ENCODE results near the gene TMEM273.

DNA sequence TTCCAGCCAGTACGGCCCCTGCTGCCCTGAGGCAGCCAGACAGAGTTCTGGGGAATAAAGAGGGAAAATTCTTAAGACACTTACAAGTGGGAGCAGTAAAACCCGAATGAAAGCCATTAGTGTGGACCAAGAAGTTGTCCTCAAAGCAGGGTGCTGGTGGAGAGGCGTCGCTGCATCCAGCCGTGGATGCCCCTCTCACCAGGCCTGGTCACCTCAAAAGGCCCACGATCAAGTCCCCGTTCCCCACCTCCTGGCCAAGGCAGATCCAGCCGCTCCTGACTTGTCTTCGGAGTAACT, 73.5 kb downstream of the TMEM273 start:
- TF ChIP-seq, protein P1, sequence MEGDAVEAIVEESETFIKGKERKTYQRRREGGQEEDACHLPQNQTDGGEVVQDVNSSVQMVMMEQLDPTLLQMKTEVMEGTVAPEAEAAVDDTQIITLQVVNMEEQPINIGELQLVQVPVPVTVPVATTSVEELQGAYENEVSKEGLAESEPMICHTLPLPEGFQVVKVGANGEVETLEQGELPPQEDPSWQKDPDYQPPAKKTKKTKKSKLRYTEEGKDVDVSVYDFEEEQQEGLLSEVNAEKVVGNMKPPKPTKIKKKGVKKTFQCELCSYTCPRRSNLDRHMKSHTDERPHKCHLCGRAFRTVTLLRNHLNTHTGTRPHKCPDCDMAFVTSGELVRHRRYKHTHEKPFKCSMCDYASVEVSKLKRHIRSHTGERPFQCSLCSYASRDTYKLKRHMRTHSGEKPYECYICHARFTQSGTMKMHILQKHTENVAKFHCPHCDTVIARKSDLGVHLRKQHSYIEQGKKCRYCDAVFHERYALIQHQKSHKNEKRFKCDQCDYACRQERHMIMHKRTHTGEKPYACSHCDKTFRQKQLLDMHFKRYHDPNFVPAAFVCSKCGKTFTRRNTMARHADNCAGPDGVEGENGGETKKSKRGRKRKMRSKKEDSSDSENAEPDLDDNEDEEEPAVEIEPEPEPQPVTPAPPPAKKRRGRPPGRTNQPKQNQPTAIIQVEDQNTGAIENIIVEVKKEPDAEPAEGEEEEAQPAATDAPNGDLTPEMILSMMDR (conservative IDR thresholded peaks at IDR 0.05 in 1 of 2, IDR thresholded peaks at IDR 0.05 in 1 of 2; ENCODE audit: extremely low read depth in 1 of 2, insufficient read depth in 1 of 2, low read depth in 1 of 2, low read length in 2 of 2): no peak
- no peak for TF ChIP-seq EZH2 (IDR thresholded peaks at IDR 0.05; ENCODE audit: borderline replicate concordance, low read length)

All from mammary epithelial cell (primary cell).